ENCODE results near the gene LPIN3.

LPIN3 gene

DNA sequence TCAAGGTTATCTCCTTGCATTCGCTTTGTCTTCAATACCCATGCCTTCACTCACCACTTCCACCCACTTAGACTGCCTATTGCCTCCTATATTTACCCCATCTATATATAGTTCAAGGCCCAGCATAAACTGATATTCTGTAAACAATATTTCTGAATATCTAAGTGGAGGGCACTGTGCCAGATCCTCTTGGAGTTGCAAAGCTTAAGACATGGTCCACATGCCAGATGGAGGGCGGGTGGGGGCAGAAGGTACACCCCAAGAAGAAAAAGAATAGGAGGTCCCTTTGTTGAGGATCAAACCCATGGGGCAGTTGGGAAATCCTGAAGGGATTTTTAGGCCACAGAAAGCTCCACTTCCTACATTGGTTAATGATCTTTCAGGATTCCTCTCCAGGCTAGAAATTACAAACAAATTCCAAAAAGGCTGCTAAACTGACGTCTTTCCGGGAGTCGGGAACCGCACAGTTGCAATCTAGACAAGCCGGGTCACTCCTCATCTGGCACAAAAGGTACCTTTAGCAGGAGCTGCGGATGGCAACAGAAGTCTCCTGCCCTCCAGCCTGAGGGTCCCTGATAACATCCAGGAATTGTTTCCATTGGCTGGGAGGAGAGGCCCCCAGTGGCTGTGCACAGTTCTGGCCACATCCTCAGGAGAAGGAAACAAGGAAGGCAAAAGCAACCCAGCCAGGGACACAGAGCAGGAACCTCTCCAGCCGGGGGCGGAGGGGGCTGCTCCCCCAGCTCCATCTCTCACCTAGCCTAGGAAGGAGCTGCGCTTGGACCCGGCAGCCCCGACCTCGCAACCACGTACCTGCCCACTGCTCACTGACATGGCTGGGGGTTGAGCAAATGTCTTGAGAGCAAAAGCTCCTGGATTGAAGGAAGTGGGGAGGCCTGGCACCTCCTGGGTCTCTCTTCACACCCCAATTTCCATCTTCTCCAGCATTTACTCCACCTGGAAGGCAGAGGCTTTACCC lies 5.9 kb upstream of the LPIN3 start:
- no peak for TF ChIP-seq CTCF (IDR thresholded peaks at IDR 0.05; ENCODE audit: extremely low read depth, missing control alignments)
- DNase-seq (ENCODE audit: low spot score) = no peak

- no peak for TF ChIP-seq CTCF (IDR thresholded peaks at IDR 0.05; ENCODE audit: extremely low read depth, missing control alignments)
- DNase-seq (ENCODE audit: low spot score) = no peak
These were observed 5.0 kb upstream of the LPIN3 start for GRCh38 chr20:41335591-41335990.

DNA sequence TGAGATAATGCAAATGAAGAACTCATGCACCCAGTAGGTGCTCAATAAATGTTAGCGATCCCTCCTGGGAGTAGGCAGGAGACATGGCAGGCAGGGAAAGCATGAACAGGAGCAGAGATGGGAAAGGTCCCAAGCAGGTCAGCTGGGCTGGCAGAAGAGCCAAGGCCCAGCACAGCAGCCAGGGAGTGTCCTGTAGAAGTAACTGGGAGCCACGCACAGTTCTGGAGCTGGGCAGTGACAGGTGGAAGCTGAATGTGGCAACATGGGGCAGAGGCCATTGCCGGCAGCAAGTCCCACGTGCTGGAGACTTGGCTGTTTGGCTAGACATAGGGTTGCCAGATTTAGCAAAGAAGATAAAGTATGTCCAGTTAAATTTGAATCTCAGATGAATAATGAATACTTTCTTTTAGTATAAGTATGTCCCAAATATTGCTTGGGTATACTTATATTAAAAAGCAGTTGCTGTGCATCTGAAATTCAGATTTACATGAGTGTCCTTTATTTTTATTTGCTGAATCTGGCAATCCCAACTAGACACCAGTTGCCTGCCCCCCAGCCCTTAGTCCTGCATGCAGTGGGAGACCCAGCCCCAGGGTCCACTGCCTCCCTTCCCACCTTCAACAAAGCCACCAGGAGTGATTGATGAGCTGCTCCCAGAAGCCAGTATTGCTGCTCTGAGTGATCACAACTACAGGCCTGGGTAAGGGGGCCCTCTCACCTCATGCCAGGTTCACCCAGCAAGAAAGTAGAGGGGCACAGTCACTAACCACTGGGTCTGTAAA lies 3.7 kb upstream of the LPIN3 start:
- DNase-seq (ENCODE audit: low spot score) = no peak
- TF ChIP-seq CTCF (IDR thresholded peaks at IDR 0.05; ENCODE audit: extremely low read depth, missing control alignments) = no peak

DNA sequence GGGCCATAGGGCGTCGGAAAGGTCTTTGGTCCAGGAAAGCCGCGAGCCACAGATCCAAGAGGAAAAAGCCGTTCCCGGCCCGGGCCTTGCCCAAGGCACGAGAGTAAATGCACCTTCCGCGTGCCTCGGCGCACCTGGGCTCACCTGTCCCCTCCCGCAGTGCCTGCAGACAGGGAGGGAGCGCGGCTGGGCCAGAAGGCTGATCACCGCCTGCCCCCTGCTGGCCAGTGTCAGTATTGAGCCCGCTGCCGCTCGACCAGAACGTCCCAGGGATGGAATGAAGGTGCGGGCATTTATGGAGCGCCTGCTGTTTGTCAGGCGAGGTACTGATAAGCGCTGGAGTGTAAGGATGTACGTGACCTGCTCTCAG lies 679 bp upstream of the LPIN3 start:
- peak; percentile 89 for TF ChIP-seq CTCF (IDR thresholded peaks at IDR 0.05; ENCODE audit: extremely low read depth, missing control alignments)
- peak; percentile 86 for DNase-seq (ENCODE audit: low spot score)

DNA sequence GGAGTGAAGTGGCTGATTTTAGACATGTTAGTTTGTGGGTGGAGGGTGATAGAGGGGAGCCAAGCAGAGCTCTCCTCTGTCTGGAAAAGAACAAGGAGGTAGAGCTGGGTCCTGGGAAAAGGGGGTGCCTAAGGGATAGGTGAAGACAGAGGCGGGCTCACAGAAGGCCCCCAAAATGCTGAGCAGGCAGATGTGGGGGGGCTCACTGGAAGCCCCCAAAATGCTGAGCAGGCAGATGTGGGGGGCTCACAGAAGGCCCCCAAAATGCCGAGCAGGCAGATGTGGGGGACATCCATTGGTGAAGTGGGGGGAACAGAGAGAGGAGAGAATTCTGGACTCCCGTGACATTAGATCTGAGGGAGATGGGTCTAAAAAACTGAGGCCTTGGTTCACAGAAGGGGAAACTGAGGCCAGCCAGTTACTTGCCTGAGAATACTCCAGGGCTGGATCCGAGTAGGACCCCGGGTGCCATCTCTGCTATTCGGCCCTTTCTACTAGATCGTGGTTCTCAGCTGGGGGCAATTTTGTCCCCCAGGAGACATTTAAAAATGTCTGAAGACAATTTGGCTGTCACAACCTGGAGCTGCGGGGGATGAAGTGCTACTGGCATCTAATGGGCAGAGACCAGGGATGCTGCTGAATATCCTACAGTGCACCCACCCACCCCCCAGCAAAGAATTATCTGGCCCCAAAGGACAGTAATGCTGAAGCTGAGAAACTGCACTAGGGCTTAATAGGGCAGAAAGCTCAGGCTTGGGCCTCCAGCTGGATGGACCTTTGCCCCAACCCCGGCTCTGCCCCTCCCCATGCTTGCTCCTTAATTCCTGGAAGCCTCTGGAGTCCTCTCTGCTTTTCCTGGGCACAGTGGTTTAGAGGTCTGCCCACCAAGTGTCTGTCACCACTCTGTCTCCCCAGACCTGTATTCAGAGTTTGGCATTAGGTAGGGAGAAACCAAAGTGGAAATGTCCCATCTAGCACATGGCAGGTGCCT lies 2.1 kb downstream of the LPIN3 start:
- DNase-seq (ENCODE audit: low spot score) = no peak
- TF ChIP-seq CTCF (IDR thresholded peaks at IDR 0.05; ENCODE audit: extremely low read depth, missing control alignments) = no peak

DNA sequence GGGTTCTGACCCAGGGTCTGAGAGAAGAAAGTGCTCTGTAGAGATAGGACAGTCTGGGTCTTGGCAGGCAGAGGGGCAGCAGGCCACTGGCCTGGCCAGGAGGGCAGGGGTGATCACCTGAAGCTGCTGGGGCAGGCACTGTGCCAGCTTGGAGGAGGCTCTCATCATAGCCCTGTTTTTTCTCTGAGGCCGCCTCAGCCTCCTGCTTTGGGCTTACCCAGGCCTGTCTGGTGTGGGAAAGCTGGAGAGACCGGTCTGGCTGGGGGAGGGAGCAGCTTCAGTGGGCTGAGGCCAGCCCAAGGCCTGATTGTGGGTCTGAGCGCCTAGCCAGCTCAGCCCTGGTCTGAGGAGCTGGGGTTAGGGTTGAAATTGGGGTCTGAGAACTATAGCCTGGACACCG lies 3.9 kb downstream of the LPIN3 start:
- no peak for TF ChIP-seq CTCF (IDR thresholded peaks at IDR 0.05; ENCODE audit: extremely low read depth, missing control alignments)

More for the DNA sequence above, 3.9 kb downstream of the LPIN3 start:
- no peak for DNase-seq (ENCODE audit: low spot score)
